Astrocyte (in vitro differentiated cells and primary cell): Measurements from ENCODE around the gene USO1. TPM values are rescaled to one million over a fixed set of nuclear protein-coding genes. Genes with fewer than 3 reads are reported as not detected.

Source experiments
- DNase-seq: peaks from one replicate; pipeline ENCODE4 v3.0.0-alpha.2; 2010; ENCODE audit warnings: low read depth
- FAIRE-seq: peaks from 2 replicates; lab custom pipeline; 2011; peaks lifted over from hg19 to GRCh38; lab: Jason Lieb, UNC
- H2AFZ ChIP-seq: 2 replicates; pipeline ENCODE4 v1.6.0; 2012; ENCODE audit warnings: low read depth, low read length, inconsistent platforms
- H3K27ac ChIP-seq: 2 replicates; pipeline ENCODE4 v1.5.1; 2011; ENCODE audit warnings: low read depth, low read length, inconsistent platforms
- H3K27me3 ChIP-seq: 2 replicates; pipeline ENCODE4 v1.6.0; 2011; ENCODE audit warnings: low read length, inconsistent platforms; ENCODE audit not compliant: insufficient read depth
- H3K36me3 ChIP-seq: 2 replicates; pipeline ENCODE4 v1.5.1; 2011; ENCODE audit warnings: low read length, inconsistent platforms; ENCODE audit not compliant: insufficient read depth
- H3K4me1 ChIP-seq: 2 replicates; pipeline ENCODE4 v1.5.1; 2011; ENCODE audit warnings: low read length, inconsistent platforms; ENCODE audit not compliant: insufficient read depth
- H3K4me2 ChIP-seq: 2 replicates; pipeline ENCODE4 v1.6.0; 2012; ENCODE audit warnings: low read length, inconsistent platforms
- H3K4me3 ChIP-seq: 2 replicates; pipeline ENCODE4 v1.5.1; 2011; ENCODE audit warnings: low read depth, mild to moderate bottlenecking, low read length, inconsistent platforms; ENCODE audit not compliant: insufficient read depth
- H3K79me2 ChIP-seq: 2 replicates; pipeline ENCODE4 v1.6.0; 2012; ENCODE audit warnings: mild to moderate bottlenecking, low read length, inconsistent platforms; ENCODE audit not compliant: insufficient read depth
- H3K9ac ChIP-seq: 2 replicates; pipeline ENCODE4 v1.6.0; 2012; ENCODE audit warnings: mild to moderate bottlenecking, low read length, inconsistent platforms
- H3K9me3 ChIP-seq: 2 replicates; pipeline ENCODE4 v1.5.1; 2012; ENCODE audit warnings: low read depth, mild to moderate bottlenecking, low read length, inconsistent platforms; ENCODE audit not compliant: insufficient read depth
- H4K20me1 ChIP-seq: 2 replicates; pipeline ENCODE4 v1.6.0; 2012; ENCODE audit warnings: low read length, inconsistent platforms; ENCODE audit not compliant: insufficient read depth
- H3K27ac Mint-ChIP-seq: one replicate; pipeline ENCODE4 v1.8.0; 2021; ENCODE audit warnings: mild to moderate bottlenecking, mixed read lengths; ENCODE audit not compliant: unreplicated experiment
- H3K27me3 Mint-ChIP-seq: one replicate; pipeline ENCODE4 v1.8.0; 2021; ENCODE audit warnings: low read depth, mixed read lengths; ENCODE audit not compliant: unreplicated experiment
- H3K36me3 Mint-ChIP-seq: one replicate; pipeline ENCODE4 v1.8.0; 2021; ENCODE audit warnings: low read depth, mixed read lengths; ENCODE audit not compliant: unreplicated experiment
- H3K4me1 Mint-ChIP-seq: one replicate; pipeline ENCODE4 v1.8.0; 2021; ENCODE audit warnings: low read depth, mixed read lengths; ENCODE audit not compliant: unreplicated experiment
- H3K4me3 Mint-ChIP-seq: one replicate; pipeline ENCODE4 v1.8.0; 2021; ENCODE audit warnings: mild to moderate bottlenecking, moderate library complexity, mixed read lengths; ENCODE audit not compliant: unreplicated experiment
- H3K9me3 Mint-ChIP-seq: one replicate; pipeline ENCODE4 v1.8.0; 2021; ENCODE audit warnings: mild to moderate bottlenecking, mixed read lengths; ENCODE audit not compliant: unreplicated experiment
- CTCF ChIP-seq: IDR thresholded peaks from 2 replicates; pipeline ENCODE4 v1.5.1; 2011; ENCODE audit warnings: low read depth, mild to moderate bottlenecking, inconsistent platforms, low read length, moderate library complexity; ENCODE audit not compliant: insufficient read depth
- EZH2 ChIP-seq: IDR thresholded peaks from 2 replicates; pipeline ENCODE4 v1.6.1; 2012; ENCODE audit warnings: mild to moderate bottlenecking, low read length, inconsistent platforms; ENCODE audit not compliant: insufficient read depth
- total RNA-seq: library from RNA; stranded (reverse); gene quantifications from 2 replicates; pipeline ENCODE4 v1.2.1, GENCODE V29; 2021

USO1 gene
- total RNA-seq, 1 donor from 2014 or later: 104 TPM

DNA sequence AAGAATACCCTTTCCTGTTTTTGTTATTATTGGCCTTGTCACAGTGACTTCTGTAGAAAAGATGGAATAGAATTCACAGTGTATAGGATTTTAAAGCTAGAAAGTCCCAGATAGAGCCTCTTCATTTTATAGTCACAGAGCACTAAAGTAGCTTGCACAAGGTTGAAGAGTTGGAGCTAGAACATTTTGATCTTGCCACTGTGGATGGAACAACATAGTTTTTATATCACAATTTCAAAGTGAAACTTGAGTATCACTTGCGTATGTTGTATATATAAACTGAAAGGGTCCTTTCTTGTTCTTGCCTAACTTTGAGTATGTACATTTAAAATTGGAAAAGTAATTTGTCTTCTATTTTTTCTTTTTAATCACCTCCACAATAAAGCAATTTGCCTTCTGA is 2.7 kb downstream of the USO1 start:
- no peaks in the 10 kb centered on the region for H3K36me3 Mint-ChIP-seq
- H3K4me3 Mint-ChIP-seq: peak overlapping the region; percentile 98
- Histone ChIP-seq H3K9ac (peak overlapping the region; percentile 100), H3K9me3 (no peaks in the 10 kb centered on the region), H3K4me2 (peak overlapping the region; percentile 87), H3K27ac (no peak overlapping the region), H3K4me3 (peak overlapping the region; percentile 84), H3K79me2 (peaks cover 91% of the 10 kb centered on the region), H3K27me3 (no peaks in the 10 kb centered on the region), H3K36me3 (peaks cover 2% of the 10 kb centered on the region), H3K4me1 (peaks cover 25% of the 10 kb centered on the region), H2AFZ (no peak overlapping the region), H4K20me1 (peaks cover 50% of the 10 kb centered on the region)
- H3K27me3 Mint-ChIP-seq: no peaks in the 10 kb centered on the region
- TF ChIP-seq EZH2 (no peak), CTCF (no peak)
- no peak for DNase-seq
- H3K9me3 Mint-ChIP-seq: no peaks in the 10 kb centered on the region
- H3K27ac Mint-ChIP-seq: no peak overlapping the region
- no peak for FAIRE-seq
- peaks cover 25% of the 10 kb centered on the region for H3K4me1 Mint-ChIP-seq

DNA sequence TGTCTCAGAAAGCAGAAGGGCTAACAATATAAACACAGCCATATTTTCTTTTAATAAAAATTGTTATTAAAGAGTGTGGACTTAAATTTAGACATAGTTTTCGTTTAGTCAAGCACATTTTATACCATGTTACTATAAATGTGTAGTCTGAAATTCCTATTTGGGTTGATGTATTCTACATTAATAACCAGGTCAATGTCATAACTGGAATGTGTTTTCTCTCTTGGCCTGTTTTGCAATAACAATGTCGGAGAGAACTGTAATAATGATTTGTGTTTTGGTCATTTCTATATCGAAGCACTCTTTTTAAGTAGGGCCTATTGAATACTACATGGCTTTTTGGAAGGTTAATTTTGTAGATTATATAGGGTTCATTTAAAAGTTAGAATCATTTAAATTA is 5.5 kb downstream of the USO1 start:
- H3K4me3 ChIP-seq: no peak overlapping the region
- H3K4me1 Mint-ChIP-seq: peaks cover 22% of the 10 kb centered on the region

More for the DNA sequence above, 5.5 kb downstream of the USO1 start:
- no peaks in the 10 kb centered on the region for H3K27me3 ChIP-seq
- H3K9me3 ChIP-seq: no peaks in the 10 kb centered on the region
- no peak overlapping the region for H3K9ac ChIP-seq
- TF ChIP-seq CTCF (no peak), EZH2 (no peak)
- H3K4me1 ChIP-seq: peaks cover 16% of the 10 kb centered on the region
- H3K27ac Mint-ChIP-seq: no peak overlapping the region
- H3K4me2 ChIP-seq: peak overlapping the region; percentile 58
- H3K9me3 Mint-ChIP-seq: peaks cover 3% of the 10 kb centered on the region
- H2AFZ ChIP-seq: no peak overlapping the region
- FAIRE-seq: no peak
- peaks cover 97% of the 10 kb centered on the region for H3K79me2 ChIP-seq
- DNase-seq: no peak
- peak overlapping the region; percentile 31 for H3K4me3 Mint-ChIP-seq
- H3K36me3 Mint-ChIP-seq: peaks cover 10% of the 10 kb centered on the region
- no peak overlapping the region for H3K27ac ChIP-seq
- no peaks in the 10 kb centered on the region for H3K27me3 Mint-ChIP-seq
- H3K36me3 ChIP-seq: peaks cover 2% of the 10 kb centered on the region
- H4K20me1 ChIP-seq: peaks cover 65% of the 10 kb centered on the region
